RWPE1 (cell line): ENCODE data around the gene ANKFY1.

Experiments
- CTCF ChIA-PET: fragments of 350-600 bp; sonication (Branson Sonifier 250); formaldehyde crosslinking; extraction: SDS; loops from one replicate; lab custom pipeline; 2021; lab: Yijun Ruan, JAX
- POLR2A ChIA-PET: fragments of 400-600 bp; formaldehyde crosslinking; extraction: SDS; loops from one replicate; lab custom pipeline; 2020; ENCODE audit warnings: antibody characterized with exemption; ENCODE audit not compliant: low non-redundant PET; lab: Yijun Ruan, JAX
- DNase-seq: peaks from one replicate; pipeline ENCODE4 v3.0.0; 2012; ENCODE audit warnings: low spot score
- H3K27ac ChIP-seq: fragments of 450-650 bp; 2 replicates; pipeline ENCODE4 v1.5.1; 2017
- CTCF ChIP-seq: fragments of 450-650 bp; conservative IDR thresholded peaks from 2 replicates; pipeline ENCODE4 v1.5.1; 2017; ENCODE audit warnings: low read depth, mild to moderate bottlenecking

ANKFY1 gene

GRCh38 chr17:4249452-4250029 lies 14.2 kb downstream of the ANKFY1 start:
- ChIA-PET CTCF (interaction anchor here (0.5 to 1.9 kb wide), 7 partner anchors 10 to 333 kb away, joined by 3 to 6 read pairs (median 3); partner anchors contain the start of gene P2RX1), POLR2A (no interaction called here)
- TF ChIP-seq CTCF: peak; percentile 28; the same call in 1 of the 2 replicates
- H3K27ac ChIP-seq: no peak overlapping the region
- peak; percentile 58 for DNase-seq

GRCh38 chr17:4248504-4249277 lies 15.1 kb downstream of the ANKFY1 start:
- POLR2A ChIA-PET: no interaction called here
- DNase-seq: no peak
- CTCF ChIA-PET: interaction anchor here (0.6 to 1.9 kb wide), 3 partner anchors 11 to 30 kb away, joined by 3 to 6 read pairs (median 3); no protein-coding TSS in a partner anchor
- H3K27ac ChIP-seq: peak overlapping the region; percentile 62
- TF ChIP-seq CTCF: no peak

DNA sequence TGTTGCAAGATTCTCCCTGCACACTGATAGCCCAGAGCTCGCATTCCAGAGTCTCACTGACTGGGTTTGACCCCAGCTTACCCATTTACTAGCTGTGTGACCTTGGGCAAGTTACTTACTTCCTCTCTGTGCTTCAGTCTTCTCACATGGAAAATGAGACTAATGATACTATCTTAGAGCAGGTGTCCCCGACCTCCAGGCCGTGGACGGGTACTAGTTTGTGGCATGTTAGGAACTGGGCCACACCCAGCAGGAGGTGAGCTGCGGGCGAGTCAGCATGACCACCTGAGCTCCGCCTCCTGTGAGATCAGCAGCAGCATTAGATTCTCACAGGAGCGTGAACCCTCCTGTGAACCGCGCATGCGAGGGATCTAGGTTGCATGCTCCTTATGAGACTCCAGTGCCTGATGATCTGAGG lies 15.8 kb downstream of the ANKFY1 start:
- DNase-seq: peak; percentile 68
- POLR2A ChIA-PET: no interaction called here
- CTCF ChIA-PET: interaction anchor here (0.6 kb wide), 1 partner anchor 32 kb away, joined by 7 read pairs; no protein-coding TSS in a partner anchor
- no peak for TF ChIP-seq CTCF
- peak overlapping the region; percentile 62 for H3K27ac ChIP-seq

GRCh38 chr17:4247361-4247970 lies 16.3 kb downstream of the ANKFY1 start:
- POLR2A ChIA-PET: no interaction called here
- peak; percentile 76 for DNase-seq
- peak overlapping the region; percentile 62; the same call in 1 of the 2 replicates for H3K27ac ChIP-seq
- CTCF ChIA-PET: interaction anchor here (0.6 kb wide), 1 partner anchor 32 kb away, joined by 7 read pairs; no protein-coding TSS in a partner anchor
- TF ChIP-seq CTCF: no peak

DNA sequence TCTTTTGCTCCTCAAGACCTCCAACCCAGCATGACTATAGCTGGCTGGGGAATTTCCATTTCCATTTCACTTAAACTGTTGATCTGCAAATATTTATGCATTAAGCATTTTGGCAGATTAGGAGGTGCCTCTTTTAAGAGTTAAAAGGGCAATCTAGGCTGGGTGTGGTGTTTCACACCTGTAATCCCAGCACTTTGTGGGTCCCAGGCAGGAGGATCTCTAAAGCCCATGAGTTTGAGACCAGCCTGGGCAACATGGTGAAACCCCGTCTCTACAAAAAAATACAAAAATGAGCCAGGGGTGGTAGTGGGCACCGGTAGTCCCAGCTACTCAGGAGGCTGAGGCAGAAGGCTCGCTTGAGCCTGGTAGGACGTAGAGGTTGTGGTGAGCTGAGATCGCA lies 17.1 kb downstream of the ANKFY1 start:
- no peak overlapping the region for H3K27ac ChIP-seq
- ChIA-PET CTCF (interaction anchor here (0.6 kb wide), 1 partner anchor 25 kb away, joined by 3 read pairs; no protein-coding TSS in a partner anchor), POLR2A (no interaction called here)
- no peak for DNase-seq
- no peak for TF ChIP-seq CTCF

DNA sequence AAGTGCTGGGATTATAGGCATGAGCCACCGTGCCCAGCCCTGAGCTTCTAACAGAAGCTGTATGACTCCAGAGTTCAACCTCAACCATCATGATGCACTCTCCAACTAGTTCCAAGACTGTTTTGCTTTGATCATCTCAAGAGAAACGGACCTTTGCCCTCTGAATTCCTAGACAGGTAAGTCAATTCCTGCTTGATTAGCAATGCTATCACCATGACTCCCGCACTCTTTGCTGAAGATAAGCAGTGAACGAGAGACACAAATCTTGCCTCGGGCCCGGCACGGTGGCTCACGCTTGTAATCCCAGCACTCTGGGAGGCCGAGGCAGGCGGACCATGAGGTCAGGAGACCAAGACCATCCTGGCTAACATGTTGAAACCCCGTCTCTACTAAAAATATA lies 22.2 kb downstream of the ANKFY1 start:
- ChIA-PET CTCF (interaction anchor here (0.6 to 1.4 kb wide), 2 partner anchors 16 to 26 kb away, joined by 3 to 7 read pairs; no protein-coding TSS in a partner anchor), POLR2A (no interaction called here)
- no peak for TF ChIP-seq CTCF

More for the DNA sequence above, 22.2 kb downstream of the ANKFY1 start:
- H3K27ac ChIP-seq: no peak overlapping the region
- no peak for DNase-seq
